Right ventricle myocardium inferior (tissue), 1 donor: ENCODE data around the gene PDSS2. TPM values are rescaled to one million over a fixed set of nuclear protein-coding genes. Genes with fewer than 3 reads are reported as not detected.
"Not testable (repeated sequence)": the region's sequence is repeated elsewhere in the genome, so short reads cannot be mapped to it uniquely, and the experiment has no call there.

Experiments
- ATAC-seq: fragments of 200-7000 bp; cut with Tn5 transposase; one replicate; pipeline ENCODE4 v1.9.1; 2020; ENCODE audit warnings: mild to moderate bottlenecking, moderate library complexity
- DNase-seq: peaks from one replicate; pipeline ENCODE4 v3.0.0; 2021; ENCODE audit errors: missing footprints
- intact Hi-C: fragments of 100-400 bp; cut with DNase I; formaldehyde crosslinking; loops from one replicate; pipeline ENCODE4 v1.11.0; 2022
- total RNA-seq: library from RNA; stranded (reverse); fragmentation: NEBNext Ultra II Directional; extraction: Animal tissue kit (Norgen Biotek cat#: 25700); gene quantifications from one replicate; pipeline ENCODE4 v1.2.1, GENCODE V29; 2021
- donor health status: DM: no; HTN: yes; CAD: no; lungs with severe emphysema.

The PDSS2 gene
- total RNA-seq, 1 donor from 2014 or later = 15.6 TPM

GRCh38 chr6:107216197-107216933 is 243.0 kb downstream of the PDSS2 start:
- no peak for DNase-seq
- intact Hi-C loops = no loop called here
- ATAC-seq = no peak

DNA sequence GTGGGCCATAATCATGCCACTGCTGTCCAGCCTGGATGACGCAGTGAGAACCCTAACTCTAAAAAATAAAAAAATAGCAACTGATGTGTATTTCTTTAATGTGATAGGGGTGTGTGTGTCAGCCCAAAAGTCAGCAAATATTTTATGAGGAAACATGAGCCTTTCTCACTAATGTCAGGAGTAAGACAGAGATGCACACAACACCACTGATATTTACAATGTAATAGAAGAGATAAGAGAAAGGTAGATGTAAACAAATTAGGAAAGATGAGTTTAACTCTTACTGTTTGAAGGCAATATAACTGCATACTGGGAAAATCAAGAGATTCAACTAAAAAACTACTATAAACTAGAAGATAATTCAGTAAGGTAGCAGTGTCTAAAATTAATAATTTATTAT is 244.0 kb downstream of the PDSS2 start:
- DNase-seq = no peak
- ATAC-seq = no peak
- intact Hi-C loops = no loop called here

GRCh38 chr6:107214655-107215054 is 244.7 kb downstream of the PDSS2 start:
- intact Hi-C loops = no loop called here
- DNase-seq (no peak), ATAC-seq (no peak)

GRCh38 chr6:107209406-107210305 is 249.7 kb downstream of the PDSS2 start:
- ATAC-seq = no peak
- no peak for DNase-seq
- intact Hi-C loops = no loop called here

GRCh38 chr6:107207251-107207873 is 252.0 kb downstream of the PDSS2 start:
- intact Hi-C loops = no loop called here
- DNase-seq (no peak), ATAC-seq (no peak)

DNA sequence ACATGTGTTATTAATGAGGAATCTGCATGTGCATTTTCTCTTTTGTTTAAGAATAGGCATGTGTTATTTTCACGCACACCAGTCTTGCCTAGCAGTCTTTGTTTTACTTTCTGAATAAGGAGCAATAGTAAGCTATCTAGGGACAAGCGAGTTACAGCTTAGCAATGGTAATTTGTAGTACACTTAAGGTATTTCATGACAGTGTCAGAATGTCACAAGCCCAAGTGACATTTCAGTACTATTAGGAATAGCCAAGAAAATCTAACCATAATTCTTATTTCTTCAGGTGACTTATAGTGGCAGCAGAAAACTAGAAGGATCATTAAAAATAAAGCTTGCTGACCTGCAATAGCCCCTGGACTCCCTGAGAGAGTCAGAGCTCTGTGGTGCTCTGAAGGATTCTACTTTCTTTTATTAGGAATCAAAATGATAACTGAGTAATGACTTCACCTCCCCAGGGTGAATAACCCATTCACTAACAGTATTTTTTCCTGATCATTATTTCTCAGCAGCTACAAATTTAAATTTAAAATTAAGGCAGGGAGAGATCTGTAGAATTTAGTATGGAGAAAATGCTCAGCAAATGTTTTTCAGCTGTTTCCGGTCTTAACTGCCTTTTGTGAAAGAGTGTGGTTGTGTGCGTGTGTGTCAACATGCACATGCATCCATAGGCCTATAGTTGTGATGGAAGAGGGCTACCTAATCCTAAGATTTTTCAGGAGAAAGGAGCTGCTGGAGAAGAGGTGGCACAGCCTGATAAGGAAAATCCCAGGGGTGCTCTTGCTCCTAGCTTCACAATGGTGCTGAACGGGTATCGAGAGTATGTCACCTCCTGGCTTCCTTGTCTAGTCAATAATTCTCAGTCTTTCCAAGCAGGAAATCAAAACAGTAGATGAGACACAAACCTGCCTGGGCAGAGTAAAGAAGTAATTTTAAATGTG is 254.0 kb downstream of the PDSS2 start:
- ATAC-seq (no peak), DNase-seq (no peak)
- intact Hi-C loops = no loop called here

DNA sequence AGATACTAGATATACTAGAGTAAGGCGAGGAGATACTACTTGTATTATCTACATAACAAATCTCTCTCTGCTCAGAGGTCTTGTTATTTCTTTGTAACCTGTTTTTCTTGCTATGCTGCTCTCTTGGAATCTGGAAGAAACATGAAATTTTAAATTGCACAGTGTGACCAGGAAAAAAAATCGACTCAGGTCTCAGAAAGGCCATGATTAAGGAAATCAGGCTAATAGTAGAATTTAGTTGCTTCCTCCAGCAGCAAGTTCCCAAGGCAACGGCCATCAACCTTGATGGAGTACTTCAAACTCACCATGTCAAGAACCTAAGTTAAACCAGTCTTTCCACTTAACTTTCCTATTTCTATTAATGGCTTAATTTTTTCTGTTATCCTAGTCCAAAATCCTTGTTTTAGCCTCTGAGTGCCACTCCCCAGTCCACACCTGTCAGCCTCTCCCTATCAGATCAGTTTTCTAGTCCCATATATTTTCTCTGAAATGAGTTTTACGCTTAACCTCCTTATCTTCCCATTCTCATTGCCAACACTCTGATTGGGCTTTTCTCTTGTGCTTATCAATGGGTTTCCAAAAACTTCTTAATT is 256.4 kb downstream of the PDSS2 start:
- ATAC-seq = no peak
- intact Hi-C loops = no loop called here
- DNase-seq = no peak

- ATAC-seq (no peak), DNase-seq (no peak)
- intact Hi-C loops = no loop called here
Observed at GRCh38 chr6:107198631-107199416, 260.5 kb downstream of the PDSS2 start.

DNA sequence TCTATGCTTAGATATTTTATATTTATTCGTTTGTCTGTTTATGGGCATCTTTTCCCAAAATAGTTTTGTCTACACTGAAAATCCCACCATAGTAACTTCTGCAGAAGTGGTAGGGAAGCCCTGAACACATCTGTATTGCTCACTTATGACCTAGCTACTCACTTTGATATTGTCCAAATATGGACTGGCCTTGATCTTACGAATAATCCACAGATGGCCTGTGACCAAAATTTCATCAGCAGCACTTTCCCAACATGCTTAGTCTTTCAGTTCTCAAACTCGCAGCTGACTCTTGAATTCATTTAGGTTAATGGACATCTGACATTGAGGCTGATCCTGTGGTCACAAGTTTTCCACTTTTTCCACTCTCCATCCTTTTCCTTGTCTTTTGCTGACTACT is 263.2 kb downstream of the PDSS2 start:
- intact Hi-C loops = no loop called here
- no peak for DNase-seq
- ATAC-seq = no peak

DNA sequence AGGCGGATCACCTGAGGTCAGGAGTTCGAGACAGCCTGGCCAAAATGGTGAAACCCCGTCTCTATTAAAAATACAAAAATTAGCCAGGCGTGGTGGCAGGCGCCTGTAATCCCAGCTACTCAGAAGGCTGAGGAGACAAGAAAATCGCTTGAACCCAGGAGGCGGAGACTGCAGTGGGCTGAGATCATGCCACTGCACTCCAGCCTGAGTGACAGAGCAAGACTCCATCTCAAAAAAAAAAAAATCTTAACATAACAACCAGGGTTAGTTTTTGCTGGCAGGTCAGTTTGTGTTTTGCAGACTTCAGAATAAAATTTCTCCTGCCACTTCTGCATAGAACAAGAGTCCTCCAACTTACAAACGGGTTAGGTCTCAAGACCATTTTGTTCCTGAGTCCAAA is 264.6 kb downstream of the PDSS2 start:
- intact Hi-C loops, ATAC-seq, DNase-seq: not testable (repeated sequence)

DNA sequence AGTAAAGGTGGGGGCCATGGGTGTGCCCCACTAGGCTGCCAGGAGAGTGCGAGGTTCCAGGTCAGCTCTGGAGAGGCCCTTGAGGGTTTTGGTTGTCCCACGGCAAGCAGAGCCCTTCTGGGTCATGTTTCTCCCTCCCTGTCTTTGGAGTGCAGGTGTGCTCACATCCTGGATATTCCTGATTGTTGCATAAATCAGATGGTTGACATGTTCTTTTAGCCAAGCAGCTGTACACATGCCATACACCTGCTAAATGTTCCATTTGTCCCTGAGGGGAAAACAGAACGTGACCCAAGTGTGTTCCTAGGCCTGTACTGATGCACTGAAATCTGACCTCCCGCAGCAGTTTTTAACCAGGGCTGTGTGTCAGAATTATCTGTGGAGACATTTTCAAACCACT is 266.5 kb downstream of the PDSS2 start:
- DNase-seq (no peak), ATAC-seq (no peak)
- intact Hi-C loops = no loop called here

DNA sequence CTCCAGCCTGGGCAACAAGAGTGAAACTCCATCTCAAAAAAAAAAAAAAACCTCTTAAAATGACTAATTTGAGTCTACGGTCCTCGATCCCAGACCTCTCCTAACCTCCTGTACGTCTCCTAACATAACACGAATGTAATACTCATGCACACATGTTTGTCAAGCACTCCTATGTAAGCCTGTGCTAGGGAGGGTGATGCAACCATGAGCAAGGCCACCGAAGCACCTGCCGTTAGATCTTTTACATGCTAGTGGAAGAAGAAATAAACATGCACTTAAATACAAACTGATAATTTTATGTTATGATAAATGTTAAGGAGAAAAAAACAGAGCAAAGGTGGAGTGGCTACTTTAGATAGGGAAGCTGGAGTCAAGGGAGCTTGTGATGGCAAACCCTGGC is 271.7 kb downstream of the PDSS2 start:
- DNase-seq (no peak), ATAC-seq (no peak)
- intact Hi-C loops = no loop called here

DNA sequence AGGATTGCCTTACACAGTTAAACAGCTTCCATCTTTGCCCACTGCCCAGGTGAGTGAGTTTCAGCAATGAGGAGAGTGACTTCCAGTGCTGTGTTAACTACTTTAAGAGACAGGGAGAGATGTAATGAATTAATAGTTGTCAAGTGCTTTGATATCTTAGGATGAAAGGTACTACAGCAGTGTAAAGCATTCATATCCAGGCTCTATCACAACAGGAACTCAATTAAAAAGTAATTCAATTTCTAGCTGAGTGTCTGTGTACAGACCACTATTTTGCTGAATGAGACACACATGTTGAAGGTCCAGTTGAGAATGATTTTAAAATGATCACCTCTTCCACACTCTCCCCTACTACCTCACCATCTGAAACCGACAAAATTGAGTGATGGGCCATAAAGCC is 273.3 kb downstream of the PDSS2 start:
- intact Hi-C loops = no loop called here
- ATAC-seq (no peak), DNase-seq (no peak)

DNA sequence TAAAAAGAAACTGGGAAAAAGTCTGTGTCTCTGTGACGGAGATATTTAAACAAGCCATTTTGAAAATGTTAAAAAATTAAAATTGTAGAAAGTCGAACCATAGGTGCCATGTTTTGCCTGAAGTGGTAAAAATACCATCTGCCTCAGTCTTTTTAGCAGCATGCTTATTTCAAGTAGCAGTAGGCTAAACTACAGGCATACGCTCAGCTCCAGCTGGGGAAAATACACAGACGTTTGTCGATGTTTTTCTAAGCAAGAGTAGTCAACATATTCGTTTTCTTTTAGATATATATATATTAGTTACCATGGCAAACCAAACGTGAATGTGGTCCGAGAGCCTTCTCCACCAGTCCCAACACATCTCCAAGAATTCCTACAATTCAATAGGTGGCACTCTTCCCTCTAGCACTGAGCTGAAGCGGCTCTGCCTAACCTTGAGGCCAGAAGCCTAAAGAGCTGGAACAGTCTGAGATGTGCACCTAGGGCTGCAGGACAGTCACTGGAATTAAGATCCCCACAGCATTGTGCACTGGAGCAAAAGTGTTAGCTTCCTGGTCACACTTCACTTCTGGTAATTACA is 273.9 kb downstream of the PDSS2 start:
- intact Hi-C loops = no loop called here
- DNase-seq (no peak), ATAC-seq (no peak)

DNA sequence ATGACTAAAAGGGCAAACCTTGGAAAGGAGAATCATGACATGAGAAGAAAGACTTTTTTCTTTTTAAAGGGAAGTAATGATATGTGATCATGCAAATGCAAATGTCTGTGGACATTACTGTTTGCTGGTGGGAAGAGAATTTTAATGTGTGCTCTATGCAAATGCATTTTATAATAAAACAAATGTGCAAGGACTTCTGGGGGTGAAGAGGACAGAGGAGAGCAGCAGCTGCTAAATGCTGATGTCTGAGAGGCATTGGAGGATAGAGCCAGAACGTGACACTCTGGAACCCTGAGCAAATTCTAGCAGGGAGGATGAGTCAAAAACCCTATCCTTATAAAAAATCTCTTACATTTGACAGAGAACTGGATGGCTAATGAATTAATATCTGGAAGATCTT is 274.9 kb downstream of the PDSS2 start:
- DNase-seq (no peak), ATAC-seq (no peak)
- intact Hi-C loops = no loop called here

DNA sequence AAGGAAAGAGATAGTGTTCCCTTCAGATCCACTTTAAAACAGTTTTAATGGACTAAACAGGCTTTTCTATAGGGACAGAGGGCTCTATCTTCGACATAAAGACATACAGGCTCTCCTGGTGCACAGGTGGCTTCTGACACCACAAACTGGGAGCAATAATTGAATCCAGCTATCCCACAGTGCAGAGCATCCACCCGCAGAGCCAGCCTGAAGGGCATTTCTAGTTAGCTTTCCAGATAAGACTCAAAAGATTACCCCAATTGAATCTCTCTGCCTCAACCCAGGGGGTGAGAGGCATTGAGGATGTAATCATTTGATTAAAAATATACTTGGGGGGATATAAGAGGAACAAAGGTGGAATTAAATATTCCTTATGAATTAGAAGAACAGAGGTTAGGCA is 279.3 kb downstream of the PDSS2 start:
- DNase-seq (no peak), ATAC-seq (no peak)
- intact Hi-C loops = no loop called here

- intact Hi-C loops = no loop called here
- ATAC-seq (no peak), DNase-seq (no peak)
Observed at GRCh38 chr6:107179004-107179403, 280.4 kb downstream of the PDSS2 start.
